NCI-H345 (cell line): ENCODE results near the gene NEK9.
A peak's percentile ranks its signal among the peaks of the same experiment; 100 is the strongest.

Source experiments
- DNase-seq: peaks from one replicate; lab custom pipeline; 2025; lab: John Stamatoyannopoulos, UW

The NEK9 gene

DNA sequence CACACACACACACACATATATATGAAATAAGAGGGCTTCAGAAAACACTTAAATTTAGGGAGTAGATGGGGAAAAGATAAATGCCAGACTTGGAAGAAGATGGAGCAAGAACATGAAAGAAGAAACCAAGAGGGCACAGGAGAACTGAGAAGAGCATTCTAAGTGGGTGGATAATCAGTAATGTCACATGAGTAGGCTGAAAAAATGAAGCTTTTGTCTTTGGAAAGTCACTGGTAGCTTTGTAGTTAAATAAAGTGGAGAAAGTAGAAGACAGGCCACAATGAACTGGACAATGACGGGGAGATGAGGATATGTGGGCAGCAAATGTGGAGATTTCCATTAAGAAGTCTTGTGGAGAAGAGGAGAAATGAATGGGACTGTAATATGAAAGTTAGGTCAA lies 59.6 kb downstream of the NEK9 start:
- DNase-seq: no peak

DNA sequence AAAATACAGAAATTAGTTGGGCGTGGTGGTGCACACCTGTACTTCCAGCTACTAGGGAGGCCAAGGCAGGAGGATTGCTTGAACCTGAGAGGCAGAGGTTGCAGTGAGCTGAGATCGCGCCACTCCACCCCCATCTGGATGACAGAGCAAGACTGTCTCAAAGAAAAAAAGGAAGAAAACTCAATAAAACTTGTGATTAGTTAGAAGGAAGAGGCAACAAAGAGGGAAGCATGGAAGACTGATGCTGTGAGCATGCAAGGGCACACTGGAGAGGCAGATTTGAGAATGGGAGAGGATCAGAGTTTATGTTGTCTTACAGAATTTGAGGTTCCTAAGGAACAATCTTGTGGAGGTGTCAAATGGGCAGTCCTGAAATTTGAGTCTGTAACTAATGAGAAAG lies 60.2 kb downstream of the NEK9 start:
- no peak for DNase-seq

DNA sequence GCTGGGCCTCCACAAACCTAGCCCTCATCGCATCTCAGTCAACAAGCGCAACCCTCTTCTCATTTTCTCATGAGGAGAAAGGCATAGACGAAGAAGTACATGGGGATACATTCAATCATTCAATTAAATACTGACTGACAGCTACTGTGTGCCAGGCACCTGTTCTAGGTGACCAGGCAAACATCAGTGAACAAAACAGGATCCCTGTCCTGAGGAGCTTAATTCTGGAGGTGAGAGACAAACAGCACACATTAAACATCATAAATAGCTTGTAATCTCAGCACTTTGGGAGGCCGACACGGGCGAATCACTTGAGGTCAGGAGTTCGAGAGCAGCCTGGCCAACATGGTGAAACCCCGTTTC lies 62.7 kb downstream of the NEK9 start:
- no peak for DNase-seq

DNA sequence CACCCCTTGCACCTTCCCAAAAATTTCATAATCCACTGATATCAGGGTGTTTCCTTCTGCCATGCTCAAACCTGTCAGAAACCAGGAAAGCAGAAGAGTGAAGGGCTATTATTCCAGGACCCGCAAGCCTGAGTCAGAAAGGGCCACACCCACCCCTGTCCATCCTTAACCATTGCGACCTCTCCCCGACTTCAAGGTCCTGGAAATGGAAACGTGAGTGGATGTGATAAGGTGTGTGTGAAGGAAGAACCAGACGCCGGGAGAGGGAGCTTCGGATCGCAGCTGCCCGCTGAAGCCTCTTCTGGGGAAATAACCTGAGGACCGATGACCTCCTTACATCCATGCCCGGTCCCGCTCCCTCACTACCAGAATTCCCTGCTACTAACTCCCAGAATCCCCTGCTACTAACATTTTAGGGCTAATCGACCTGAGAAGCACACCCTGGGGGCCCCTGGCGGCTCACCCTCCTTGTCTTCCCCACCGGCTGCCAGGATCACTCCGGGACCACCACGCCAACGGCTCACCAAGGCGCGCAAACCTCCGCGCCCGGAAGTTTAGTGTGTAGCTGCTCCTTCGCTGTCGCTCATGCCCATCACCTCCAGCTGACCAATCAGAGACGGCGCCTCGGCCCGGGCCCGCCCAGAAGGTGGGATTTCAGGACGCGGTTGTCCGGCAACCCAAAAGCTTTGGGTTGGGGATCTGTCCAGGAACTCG lies 63.2 kb downstream of the NEK9 start, which contains the start of gene ACYP1:
Gene ACYP1, minus strand, starts transcription at position 534 of the 714 bp plus-strand sequence. Its CDS starts 471 bp downstream, at position 63.
- DNase-seq: peak; percentile 94

GRCh38 chr14:75063013-75063412 lies 63.8 kb downstream of the NEK9 start:
- DNase-seq: no peak

DNA sequence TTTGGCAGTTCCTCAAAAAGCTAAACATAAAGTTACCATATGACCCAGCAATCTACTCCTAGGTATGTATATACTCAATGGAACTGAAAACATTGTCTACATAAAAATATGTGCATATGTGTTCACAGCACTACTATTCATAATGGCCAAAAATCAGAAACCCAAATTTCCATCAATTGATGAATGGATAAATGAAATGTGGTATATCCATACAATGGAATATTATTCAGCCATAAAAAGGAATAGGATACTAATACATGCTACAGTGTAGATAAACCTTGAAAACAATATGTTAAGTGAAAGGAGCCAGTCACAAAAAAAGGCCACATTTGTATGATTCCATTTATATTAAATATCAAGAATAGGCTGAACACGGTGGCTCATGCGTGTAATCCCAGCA lies 66.4 kb downstream of the NEK9 start:
- DNase-seq: no peak

DNA sequence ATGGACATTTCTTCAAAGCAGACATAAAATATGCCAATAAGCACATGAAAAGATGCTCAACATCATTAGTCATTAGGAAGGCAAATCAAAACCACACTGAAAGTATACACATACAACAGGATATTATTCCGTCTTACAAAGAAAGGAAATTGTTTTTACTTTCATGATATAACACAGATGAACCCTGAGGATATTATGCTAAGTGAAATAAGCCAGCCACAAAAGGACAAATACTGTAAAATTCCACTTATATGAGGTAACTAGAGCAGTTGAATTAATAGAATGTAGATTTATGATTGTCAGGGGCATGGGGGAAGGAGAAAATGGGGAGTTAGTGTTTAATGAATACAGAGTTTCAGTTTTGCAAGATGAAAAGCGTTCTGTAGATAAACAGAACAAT lies 67.2 kb downstream of the NEK9 start:
- no peak for DNase-seq

GRCh38 chr14:75054421-75054820 lies 72.4 kb downstream of the NEK9 start:
- no peak for DNase-seq

DNA sequence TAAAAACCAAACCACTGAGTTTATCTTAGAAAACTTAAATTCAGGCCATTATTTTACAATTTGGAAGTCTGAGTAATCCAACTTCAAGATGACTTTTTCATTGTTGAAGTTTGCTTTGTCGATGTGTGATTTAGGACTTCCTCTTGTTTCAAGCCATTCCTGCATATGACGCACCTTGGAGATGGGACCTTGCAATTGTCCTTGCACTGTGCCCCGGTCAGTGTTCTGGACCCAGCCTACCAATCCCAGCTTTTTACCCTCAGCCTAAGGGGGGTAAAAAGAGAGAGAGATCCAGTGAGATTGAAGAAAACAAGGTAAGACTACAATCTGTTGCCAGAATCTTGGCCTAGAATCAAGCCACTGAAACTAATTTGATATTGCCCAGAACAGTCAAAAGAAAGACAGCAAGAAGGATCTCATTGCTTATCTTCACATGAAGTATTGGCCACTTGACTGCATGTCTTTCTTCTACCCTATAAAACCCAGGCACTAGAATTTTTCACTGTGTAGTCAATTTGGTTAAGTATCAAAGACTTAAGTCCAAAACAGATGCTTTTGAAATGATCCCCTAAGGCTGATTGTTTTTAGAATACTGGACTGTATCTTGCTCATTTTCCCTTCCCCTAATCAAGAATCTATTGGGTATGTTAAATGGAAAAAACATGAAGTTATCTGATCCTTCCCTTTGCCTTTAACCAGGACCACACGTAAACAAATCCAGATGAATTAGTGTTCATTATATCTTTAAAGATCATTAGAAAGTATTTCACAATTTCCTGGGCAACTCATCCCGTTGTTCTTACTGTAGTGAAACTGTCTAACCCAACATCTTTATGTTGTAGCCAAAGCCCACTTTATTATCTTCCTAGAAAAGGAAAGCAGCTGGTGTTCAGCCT lies 73.2 kb downstream of the NEK9 start:
- DNase-seq: no peak

- DNase-seq: no peak
Observed at GRCh38 chr14:75051556-75051899, 75.3 kb downstream of the NEK9 start.

- peak; percentile 90 for DNase-seq
Observed at GRCh38 chr14:75050852-75051555, 75.8 kb downstream of the NEK9 start, which contains the start of gene MLH3. Gene MLH3 (minus strand): TSS chr14:75051467. CDS start chr14:75049655, 1,812 bp downstream.

- DNase-seq: no peak
Observed at GRCh38 chr14:75049731-75050201, 77.1 kb downstream of the NEK9 start.

GRCh38 chr14:75049136-75049535 lies 77.7 kb downstream of the NEK9 start:
- no peak for DNase-seq

GRCh38 chr14:75048101-75048500 lies 78.7 kb downstream of the NEK9 start:
- DNase-seq: no peak

DNA sequence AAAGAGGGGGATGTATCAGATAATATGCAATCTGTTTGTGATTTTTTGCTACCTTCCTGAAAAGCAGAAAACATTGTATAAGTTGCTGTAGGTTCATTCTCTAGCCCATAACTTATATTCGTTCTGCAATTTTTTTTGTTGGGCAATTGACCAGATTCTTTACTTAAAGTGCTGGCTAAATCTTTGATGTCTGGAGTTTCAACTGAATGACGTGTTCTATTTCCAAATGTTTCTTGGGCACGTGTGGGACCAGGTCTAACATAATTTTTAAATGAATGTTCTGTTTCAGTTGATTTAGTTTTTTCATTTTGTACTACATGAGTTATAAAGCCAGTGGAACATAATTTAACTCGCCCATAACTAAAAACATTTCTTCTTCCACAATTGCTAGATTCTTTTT lies 79.3 kb downstream of the NEK9 start:
- DNase-seq: no peak

GRCh38 chr14:75046899-75047298 lies 79.9 kb downstream of the NEK9 start:
- DNase-seq: no peak

- DNase-seq: no peak
Observed at GRCh38 chr14:75046275-75046674, 80.6 kb downstream of the NEK9 start.

DNA sequence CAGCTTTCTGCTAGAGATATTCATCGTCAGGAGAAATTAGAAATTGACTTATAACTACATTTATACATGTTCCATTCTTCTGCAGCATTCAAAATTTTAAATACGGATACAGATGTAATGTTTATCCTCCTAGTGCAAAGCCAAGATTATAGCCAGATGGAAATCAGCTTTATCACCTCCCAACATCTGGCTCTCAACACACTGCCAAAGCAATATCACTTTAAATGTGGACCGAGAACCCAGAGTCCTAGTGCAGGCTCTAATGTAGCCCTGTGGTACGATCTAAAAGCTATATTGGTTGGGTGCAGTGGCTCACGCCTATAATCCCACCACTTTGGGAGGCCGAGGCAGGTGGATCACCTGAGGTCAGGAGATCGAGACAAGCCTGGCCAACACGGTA lies 82.1 kb downstream of the NEK9 start:
- no peak for DNase-seq

- no peak for DNase-seq
Observed at GRCh38 chr14:75044322-75044721, 82.5 kb downstream of the NEK9 start.

DNA sequence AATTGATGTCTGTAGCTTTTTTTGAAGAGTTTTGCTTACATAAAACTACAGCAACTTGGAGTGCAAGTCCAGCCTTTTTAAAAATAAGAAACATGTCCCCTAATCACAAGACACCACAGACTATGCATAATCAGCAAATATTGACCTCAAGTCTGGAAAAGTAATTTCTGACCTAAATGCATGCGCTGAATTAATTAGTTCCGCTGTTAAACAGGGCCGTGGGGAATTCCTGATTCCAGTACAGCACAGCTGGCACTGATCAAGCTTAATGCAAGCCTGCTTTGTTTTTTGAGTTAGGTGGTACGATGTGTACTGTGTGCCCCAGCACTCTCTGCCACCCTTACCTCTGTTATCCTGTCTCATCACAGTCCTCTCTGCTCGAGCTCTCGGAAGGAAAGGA lies 84.8 kb downstream of the NEK9 start:
- no peak for DNase-seq

DNA sequence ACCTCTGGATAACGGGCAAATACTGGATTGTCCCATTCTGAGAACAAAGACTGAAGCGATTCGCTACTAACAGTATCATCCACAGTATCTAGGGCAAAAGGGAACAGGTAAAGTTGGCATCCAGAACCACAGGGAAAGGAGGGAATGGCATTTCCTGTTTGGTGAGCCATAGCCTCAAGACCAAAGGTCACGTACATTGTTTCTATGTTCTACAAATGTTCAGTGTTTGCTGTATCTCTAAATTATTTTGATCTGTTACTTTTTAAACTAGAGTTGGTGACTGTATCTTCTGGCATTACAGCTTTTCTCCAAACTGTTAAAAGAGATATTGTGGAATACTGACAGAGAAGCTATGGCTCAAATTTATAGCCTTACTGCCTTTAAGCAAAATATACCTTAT lies 85.2 kb downstream of the NEK9 start:
- DNase-seq: no peak

DNA sequence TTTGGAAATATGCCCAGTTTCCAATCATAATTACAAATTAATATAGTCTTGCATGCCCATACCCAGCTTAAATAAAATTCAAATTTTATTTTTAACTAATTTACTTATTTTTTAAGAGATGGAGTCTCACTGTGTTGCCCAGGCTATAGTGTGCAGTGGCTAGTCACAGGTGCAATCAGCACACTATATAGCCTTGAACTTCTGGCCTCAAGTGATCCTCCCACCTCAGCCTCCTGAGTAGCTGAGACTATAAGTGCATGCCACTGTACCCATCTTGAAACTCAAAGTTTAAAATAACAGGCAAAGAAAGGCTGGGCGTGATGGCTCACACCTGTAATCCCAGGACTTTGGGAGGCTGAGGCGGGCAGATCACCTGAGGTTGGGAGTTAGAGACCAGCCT lies 85.9 kb downstream of the NEK9 start:
- DNase-seq: no peak

- no peak for DNase-seq
Observed at GRCh38 chr14:75040507-75040906, 86.3 kb downstream of the NEK9 start.
